Mononuclear cell (primary cell): ENCODE results near the gene LIMCH1. TPM values are rescaled to one million over a fixed set of nuclear protein-coding genes. Genes with fewer than 3 reads are reported as not detected.
"Not testable (repeated sequence)": the region's sequence is repeated elsewhere in the genome, so short reads cannot be mapped to it uniquely, and the experiment has no call there.

ENCODE experiments used
- H3K27me3 ChIP-seq: 2 replicates; pipeline ENCODE4 v1.6.0; 2011; ENCODE audit warnings: low read length, control low read depth; ENCODE audit not compliant: insufficient read depth
- H3K4me1 ChIP-seq: 2 replicates; pipeline ENCODE4 v1.5.1; 2011; ENCODE audit warnings: mild to moderate bottlenecking, low read length, control low read depth; ENCODE audit not compliant: insufficient read depth
- H3K4me3 ChIP-seq: 2 replicates; pipeline ENCODE4 v1.5.1; 2011; ENCODE audit warnings: mild to moderate bottlenecking, low read length, moderate library complexity
- H3K9me3 ChIP-seq: 2 replicates; pipeline ENCODE4 v1.5.1; 2011; ENCODE audit warnings: low read depth, mild to moderate bottlenecking, control low read depth, low read length
- total RNA-seq: library from RNA; depleted of rRNA; stranded (reverse); fragments of >200 nt; gene quantifications from one replicate; pipeline ENCODE4 v1.2.3, GENCODE V29; 2012

LIMCH1 gene
- total RNA-seq, 1 donor: 0.10 TPM

DNA sequence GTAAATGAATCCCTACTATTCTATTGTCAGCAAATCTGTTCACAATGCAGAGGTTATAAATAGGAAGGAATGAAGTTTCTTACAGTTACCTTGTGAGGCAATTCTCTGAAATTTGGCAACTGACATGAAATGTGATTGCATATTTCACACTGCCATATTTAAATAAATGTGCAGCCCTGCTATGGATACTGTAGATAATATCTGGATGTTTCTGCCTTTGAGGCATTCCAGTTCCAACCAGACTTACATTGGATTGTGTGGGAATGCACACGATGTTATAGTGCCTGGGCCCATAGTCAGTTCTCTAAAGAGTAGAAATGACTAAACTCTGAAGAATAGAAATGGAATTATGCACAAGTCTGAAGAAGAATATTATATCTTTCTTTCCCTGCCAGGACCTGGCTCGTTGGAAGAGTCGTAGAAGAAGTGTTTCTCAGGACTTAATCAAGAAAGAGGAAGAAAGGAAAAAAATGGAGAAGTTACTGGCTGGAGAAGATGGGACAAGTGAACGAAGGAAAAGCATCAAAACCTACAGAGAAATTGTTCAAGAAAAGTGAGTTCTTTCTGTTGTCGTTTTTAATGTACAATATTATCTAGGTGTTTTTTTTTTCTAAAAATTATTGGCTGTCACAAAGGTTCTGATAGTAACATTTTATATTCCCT, 107.9 kb downstream of the LIMCH1 start:
- Histone ChIP-seq H3K4me1 (peaks cover 24% of the 10 kb centered on the region), H3K9me3 (no peaks in the 10 kb centered on the region), H3K4me3 (no peak overlapping the region), H3K27me3 (peaks cover 29% of the 10 kb centered on the region)

DNA sequence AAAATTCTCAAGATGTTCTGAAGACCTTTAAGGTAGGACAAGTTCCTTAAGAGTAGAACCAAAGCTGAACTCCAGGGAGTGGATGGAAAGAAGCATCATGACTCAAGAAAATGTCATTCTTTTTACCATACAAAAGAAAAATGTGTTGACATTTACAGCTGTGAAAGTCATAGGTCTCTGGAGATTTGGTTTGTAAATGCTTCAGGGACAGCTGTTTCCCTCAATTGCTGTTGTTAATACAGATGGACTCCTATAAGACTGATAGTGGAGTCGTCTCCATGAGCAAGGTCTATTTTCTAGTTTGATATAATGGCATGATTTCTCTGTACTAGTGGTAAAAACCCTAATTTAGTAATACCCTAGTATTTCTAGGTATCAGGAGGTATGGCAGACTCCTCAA, 108.9 kb downstream of the LIMCH1 start:
- Histone ChIP-seq H3K4me1 (peaks cover 29% of the 10 kb centered on the region), H3K4me3 (no peak overlapping the region), H3K9me3 (no peaks in the 10 kb centered on the region), H3K27me3 (peaks cover 29% of the 10 kb centered on the region)

DNA sequence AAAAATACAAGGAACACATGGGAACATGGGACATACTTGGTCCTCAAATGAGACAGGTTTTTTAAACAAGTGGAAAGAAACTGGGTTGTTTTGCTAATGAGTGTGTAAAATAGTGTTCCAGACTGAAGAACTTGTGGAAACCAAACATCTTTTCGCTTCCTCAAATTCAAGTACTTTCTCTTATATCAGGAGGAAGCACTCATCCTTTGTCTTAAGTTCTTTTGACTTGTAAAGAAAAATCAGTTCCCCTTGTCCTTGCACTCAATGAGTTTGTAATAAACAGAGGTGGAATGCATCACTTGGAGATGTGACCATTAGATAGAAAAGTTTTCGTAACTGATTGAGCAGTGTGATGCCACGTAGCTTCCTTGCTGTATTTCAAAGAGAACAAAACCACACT, 109.4 kb downstream of the LIMCH1 start:
- Histone ChIP-seq H3K4me1 (peaks cover 29% of the 10 kb centered on the region), H3K4me3 (no peak overlapping the region), H3K27me3 (peaks cover 29% of the 10 kb centered on the region), H3K9me3 (no peaks in the 10 kb centered on the region)

DNA sequence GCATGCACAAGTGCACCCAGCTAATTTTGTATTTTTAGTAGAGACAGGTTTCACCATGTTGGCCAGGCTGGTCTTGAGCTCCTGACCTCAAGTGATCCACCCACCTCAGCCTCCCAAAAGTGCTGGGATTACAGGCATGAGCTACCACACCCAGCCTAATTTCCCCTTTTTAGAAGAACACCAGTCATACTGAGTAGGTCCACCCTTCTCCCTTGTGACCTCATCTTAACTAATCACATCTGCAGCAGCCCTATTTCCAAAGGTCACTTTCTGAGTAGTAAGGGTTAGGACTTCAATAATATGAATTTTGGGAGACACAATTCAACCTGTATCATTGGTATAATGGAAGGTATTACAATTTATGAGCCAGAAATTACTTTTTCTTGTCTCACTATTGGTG, 113.2 kb downstream of the LIMCH1 start:
- H3K27me3 ChIP-seq, H3K4me3 ChIP-seq: not testable (repeated sequence)
- H3K4me1 ChIP-seq: peaks cover 26% of the 10 kb centered on the region

DNA sequence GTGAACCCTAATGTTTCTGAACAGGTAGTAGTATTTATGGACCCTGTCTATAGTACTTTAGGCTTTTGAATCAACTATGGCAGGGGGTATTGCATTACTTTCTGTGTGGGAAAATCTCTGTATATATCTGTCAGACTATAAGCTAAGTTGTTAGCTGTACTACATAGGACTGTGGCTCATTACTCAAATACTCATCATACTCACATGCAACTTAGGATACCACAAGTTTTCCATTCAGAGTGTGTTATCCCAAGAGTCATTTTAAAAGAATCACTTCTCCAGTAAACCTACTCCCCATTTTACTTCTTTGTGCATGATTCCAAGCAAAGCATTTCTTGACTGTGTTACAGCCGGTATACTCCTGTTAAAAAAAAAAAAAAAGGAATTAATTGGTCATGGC, 115.0 kb downstream of the LIMCH1 start:
- no peaks in the 10 kb centered on the region for H3K9me3 ChIP-seq
- peaks cover 11% of the 10 kb centered on the region for H3K4me1 ChIP-seq
- no peak overlapping the region for H3K4me3 ChIP-seq
- H3K27me3 ChIP-seq: no peaks in the 10 kb centered on the region

More for the DNA sequence above, 113.2 kb downstream of the LIMCH1 start:
- not testable (repeated sequence) for H3K9me3 ChIP-seq

DNA sequence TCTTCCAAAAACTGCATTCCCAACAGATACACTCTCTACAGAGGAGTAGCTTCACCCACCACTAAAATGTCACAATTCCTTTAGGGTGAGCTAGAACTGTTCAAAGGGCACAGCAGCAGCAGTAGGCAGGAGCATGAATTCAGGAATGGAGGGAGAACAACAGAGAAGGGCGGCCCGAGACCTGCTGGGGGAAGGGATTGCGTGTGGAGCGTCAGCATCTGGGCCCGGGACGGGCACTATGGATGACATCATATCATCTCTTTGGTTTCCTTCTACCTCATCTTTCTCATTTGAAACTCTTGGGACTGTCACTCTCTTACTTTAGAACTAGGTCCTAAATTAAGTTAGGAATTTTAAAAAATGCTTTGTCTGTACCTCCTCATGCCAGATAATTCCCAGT, 115.6 kb downstream of the LIMCH1 start:
- H3K9me3 ChIP-seq: no peaks in the 10 kb centered on the region
- no peak overlapping the region for H3K4me3 ChIP-seq
- peaks cover 9% of the 10 kb centered on the region for H3K4me1 ChIP-seq
- H3K27me3 ChIP-seq: no peaks in the 10 kb centered on the region

DNA sequence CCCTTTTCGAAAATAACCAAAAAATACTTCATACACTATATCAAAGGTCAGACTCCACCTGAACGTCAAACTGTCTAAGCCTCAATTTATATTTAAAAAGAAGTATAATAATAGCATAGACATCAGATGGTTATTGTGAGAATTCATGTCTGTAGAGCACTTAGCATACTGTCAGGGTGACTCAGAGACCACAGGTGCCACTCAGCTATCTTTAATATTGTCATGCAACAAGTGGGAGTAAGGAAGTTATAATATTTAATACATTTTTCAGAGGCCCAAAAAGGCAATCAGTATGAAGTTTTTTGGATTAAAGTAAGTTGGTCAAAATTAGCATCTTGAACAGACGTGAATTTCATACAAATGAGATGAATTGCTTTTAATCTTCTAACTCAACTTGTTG, 117.2 kb downstream of the LIMCH1 start:
- Histone ChIP-seq H3K4me1 (peaks cover 9% of the 10 kb centered on the region), H3K9me3 (no peaks in the 10 kb centered on the region)

DNA sequence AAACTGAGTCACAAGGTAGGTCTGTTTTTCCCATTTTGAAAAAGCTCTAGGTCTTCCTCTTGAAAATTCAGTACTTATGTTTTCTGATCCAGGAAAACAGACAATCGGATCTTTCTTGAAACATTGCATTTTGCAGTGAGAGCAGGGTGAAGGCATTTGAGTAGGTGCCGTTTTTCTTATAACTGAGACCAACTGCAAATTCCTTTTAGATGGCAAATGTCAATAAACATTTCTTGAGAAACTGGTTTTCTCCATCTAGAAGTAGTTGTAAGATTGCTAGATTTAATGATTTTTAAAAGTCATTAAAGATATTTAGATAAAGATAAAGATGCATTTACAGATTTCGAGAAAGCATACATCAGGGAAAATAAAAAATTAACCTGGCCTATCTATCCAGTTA, 118.1 kb downstream of the LIMCH1 start:
- Histone ChIP-seq H3K4me1 (peaks cover 2% of the 10 kb centered on the region), H3K4me3 (no peak overlapping the region), H3K9me3 (no peaks in the 10 kb centered on the region), H3K27me3 (peaks cover 2% of the 10 kb centered on the region)

More for the DNA sequence above, 117.2 kb downstream of the LIMCH1 start:
- no peaks in the 10 kb centered on the region for H3K27me3 ChIP-seq
- no peak overlapping the region for H3K4me3 ChIP-seq

DNA sequence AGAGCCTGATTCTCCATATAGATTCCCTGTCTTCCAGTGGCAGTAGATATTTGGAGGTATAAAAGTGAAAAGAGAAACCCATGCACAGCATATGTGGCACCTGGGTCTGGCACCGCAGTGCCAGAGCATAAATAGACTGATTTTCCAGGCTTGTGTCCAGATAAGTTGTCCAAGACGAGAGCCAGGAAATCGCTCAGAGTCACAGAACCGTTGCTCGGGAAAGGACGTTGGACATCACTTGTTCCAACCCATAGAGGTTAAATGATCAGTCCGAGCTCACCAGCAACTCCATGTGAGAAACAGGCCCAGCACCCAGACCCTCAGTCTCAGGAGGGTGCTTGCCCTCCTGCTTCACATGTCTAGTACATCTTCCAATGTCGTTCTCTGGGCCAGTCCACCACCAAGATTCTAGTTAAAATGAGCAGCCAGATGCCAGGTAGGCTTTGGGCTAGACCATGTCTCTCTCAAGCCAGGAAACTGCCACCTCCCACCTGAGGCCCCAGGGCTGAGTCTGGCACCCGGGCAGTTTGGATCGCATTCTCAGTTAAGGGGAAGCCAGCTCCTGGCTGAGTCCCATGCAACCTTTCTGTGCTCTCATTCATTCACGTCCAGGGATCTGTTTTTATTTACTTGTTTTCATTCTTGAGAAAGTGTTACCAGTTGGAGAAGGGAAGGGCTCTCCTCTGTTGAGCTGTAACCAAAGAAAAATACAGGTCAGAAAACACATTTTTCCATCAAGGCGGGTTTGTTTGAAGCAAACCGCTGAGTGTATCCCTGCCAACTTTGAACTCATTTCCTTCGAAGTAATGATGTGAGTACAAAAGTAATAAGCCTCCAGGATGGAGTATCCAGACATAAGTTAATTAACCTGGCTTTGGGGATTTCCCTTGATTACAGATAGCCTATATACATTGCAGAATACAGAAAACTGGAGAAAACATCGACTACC, 118.9 kb downstream of the LIMCH1 start:
- Histone ChIP-seq H3K9me3 (no peaks in the 10 kb centered on the region), H3K4me1 (no peaks in the 10 kb centered on the region), H3K27me3 (peaks cover 2% of the 10 kb centered on the region)

DNA sequence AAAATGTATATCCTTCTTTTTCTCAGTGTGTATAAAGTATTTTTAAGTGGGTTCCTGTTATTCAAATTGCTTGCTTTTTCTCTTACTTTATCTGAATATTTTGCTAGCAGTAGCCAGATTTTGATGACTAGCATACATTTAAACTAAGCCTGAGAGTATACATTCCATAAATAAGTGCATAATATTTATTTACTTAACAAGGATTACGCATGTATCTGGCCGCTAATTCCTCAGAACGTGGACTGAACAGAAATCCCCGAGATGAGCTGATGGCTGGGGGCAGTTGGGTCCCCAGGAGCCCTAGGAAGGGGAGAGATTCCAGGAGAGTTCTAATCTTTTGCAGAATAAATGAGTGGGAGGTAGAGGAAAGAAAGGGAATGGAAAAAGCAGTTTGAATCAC, 119.6 kb downstream of the LIMCH1 start:
- peaks cover 2% of the 10 kb centered on the region for H3K27me3 ChIP-seq
- no peaks in the 10 kb centered on the region for H3K4me1 ChIP-seq
- no peaks in the 10 kb centered on the region for H3K9me3 ChIP-seq
- no peak overlapping the region for H3K4me3 ChIP-seq

More for the DNA sequence above, 118.9 kb downstream of the LIMCH1 start:
- H3K4me3 ChIP-seq: no peak overlapping the region

DNA sequence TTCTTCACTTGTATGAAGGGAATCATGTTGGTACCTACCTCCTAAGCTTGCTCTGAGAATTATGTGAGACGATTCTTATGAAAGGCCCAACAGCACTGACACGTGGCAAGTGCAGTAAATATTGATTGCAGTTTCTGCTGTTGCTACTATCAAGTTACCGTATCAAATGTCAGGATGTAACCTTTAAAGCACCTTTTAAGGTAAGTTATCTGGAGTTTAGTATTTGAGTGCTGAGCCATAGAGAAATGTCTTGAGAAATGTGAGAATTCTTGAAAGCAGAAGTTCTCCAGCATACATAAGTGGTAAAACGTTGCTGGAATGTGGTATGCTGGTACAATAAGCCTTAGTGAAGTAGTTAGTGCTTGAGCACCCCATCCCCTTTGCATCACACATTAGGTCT, 120.2 kb downstream of the LIMCH1 start:
- Histone ChIP-seq H3K9me3 (no peaks in the 10 kb centered on the region), H3K27me3 (peaks cover 2% of the 10 kb centered on the region), H3K4me3 (no peak overlapping the region), H3K4me1 (no peaks in the 10 kb centered on the region)

DNA sequence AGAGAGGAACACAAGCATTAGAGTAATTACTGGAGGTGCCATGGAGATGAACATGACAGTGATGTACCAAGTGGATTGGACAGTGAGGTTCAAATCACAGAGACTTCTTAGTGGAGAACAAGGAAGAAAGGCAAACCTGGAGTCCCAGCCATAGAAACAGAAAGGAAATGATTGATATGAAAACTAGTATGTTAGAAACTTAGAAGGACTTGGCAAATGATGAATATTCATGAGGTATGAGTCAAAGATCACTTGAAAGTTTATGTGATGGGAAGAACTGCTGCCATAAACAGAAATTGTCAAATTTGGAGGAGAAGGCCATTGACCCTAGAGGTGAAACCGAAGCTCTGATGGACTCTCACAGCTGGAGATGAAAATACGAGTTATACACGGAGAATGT, 122.4 kb downstream of the LIMCH1 start:
- Histone ChIP-seq H3K9me3 (no peaks in the 10 kb centered on the region), H3K4me1 (no peaks in the 10 kb centered on the region), H3K4me3 (no peak overlapping the region), H3K27me3 (peaks cover 2% of the 10 kb centered on the region)

DNA sequence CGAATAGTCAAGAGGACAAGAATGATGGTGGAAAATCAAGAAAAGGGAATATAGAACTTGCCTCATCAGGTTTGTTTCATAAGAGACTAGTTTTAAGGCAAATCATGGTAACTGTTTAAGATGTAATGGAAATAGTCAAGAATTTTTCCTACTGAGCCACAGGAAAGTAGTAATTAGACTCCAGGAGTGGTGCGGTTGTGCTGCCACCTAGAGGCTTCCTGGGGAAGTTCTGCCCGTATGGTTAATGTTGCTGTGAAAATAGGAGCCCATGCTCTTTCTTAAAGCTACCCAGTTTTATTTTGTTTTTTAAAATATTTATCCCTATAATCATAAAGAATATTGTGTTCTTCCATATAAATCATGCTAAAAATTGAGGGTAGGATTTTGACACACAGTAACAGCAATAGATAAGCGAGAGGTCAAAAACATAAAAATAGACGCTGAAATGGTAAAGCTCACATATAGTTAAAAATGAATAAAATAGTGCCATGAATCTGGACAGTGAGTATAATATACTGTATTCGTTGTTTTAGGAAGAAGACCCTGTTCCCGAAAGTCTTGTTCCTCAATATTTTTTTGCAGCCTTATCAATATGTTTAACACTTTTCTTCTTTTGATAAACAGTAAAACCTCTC, 123.6 kb downstream of the LIMCH1 start:
- H3K4me1 ChIP-seq: no peaks in the 10 kb centered on the region
- H3K9me3 ChIP-seq: no peaks in the 10 kb centered on the region
- no peak overlapping the region for H3K4me3 ChIP-seq
- peaks cover 2% of the 10 kb centered on the region for H3K27me3 ChIP-seq

DNA sequence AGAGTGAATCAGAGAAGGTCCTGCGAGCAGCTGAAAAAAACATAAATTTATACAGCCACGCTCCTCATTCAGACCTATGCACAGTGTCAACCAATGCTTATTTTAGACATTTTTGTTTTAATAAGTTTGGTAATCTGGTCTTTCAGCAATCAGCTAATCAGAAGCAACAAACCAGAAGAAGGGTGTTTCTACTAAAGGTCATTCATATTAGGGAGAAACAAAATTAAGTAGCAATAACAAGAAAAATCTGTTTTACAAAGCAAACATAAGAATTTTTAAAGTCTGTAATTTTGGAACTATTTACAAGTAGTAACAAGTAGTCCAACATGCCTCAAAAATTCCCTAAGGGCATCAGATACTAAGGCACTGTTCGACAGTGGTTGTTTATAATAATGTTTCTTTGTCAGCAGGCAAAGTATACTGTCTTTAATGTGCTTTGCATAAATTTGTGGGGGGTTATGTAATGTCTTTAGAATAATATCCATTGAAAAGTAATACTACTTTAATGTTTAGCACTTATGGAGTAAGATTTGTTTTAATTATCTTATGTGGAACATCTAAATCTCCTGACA, 127.8 kb downstream of the LIMCH1 start:
- H3K4me3 ChIP-seq: no peak overlapping the region
- H3K27me3 ChIP-seq: peaks cover 2% of the 10 kb centered on the region
- H3K9me3 ChIP-seq: no peaks in the 10 kb centered on the region
- no peaks in the 10 kb centered on the region for H3K4me1 ChIP-seq

DNA sequence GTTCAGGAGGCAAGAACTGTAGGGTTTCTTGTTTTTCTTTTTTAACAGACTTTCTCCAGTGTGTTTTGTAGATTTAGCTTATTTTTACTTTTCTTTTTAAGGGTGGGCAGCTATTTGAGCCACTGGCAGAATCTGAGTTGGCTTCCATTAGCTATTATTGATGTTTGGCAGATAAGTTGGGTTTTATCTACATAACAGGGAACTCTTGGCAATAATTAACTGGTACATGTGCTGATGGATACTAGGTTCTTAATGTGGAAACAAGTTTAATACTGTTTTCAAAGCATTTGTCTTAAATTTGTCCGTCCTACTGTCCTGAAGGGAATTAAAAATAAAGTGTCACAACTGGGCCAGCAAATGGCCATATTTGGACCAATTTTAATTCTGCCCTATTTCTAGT, 130.1 kb downstream of the LIMCH1 start:
- H3K27me3 ChIP-seq: no peaks in the 10 kb centered on the region

More for the DNA sequence above, 130.1 kb downstream of the LIMCH1 start:
- H3K9me3 ChIP-seq: no peaks in the 10 kb centered on the region
- H3K4me3 ChIP-seq: no peak overlapping the region
- no peaks in the 10 kb centered on the region for H3K4me1 ChIP-seq
